ENCODE data around the gene DHRS7C. TPM values are rescaled to one million over a fixed set of nuclear protein-coding genes. Genes with fewer than 3 reads are reported as not detected.

Gene DHRS7C
- total RNA-seq, 6 experiments from 2014 or later = not detected

DNA sequence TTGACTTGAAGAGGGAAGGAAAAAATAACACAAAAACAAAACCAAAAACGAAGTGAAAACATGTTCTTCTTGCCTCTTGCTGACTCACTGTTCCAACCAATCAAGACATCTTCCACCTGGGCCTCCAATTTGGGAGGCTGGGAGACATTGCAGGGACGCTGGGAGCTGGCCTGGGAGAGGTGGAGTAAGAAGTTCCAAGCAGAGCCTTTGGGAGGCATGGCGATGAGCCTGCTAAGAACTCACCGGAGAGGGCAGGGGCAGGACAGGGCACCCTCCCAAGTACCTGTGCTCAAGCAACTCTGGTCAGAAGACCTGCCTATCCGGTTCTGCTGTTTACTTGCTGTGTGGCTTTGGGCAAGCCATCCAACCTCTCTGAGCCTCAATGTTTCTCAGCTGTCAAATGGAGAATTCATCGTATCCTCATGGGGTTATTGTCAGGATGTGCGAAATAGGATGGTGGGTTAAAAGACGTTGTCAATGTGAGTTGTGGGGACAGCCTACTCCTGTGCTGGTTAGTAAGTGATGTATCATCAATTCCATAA is 33.5 kb upstream of the DHRS7C start:
- Histone ChIP-seq H3K4me3 (no peak overlapping the region), H3K27me3 (no peaks in the 10 kb centered on the region), H3K9me3 (no peaks in the 10 kb centered on the region), H3K36me3 (no peaks in the 10 kb centered on the region), H3K27ac (no peak overlapping the region), H3K4me1 (no peaks in the 10 kb centered on the region)
- 14% methylated on average over 1 of the region's 8 CpGs for WGBS (ENCODE audit: insufficient coverage, low coverage, low lambda C conversion rate, missing lambda C conversion rate)
- TF ChIP-seq POLR2A (IDR thresholded peaks at IDR 0.05) (no peak), CTCF (IDR thresholded peaks at IDR 0.05) (no peak)
- no peak for ATAC-seq
- DNase-seq = no peak
- intact Hi-C loops (cut with DNase I) = no loop called here

GRCh38 chr17:9824094-9824493 is 32.7 kb upstream of the DHRS7C start:
- intact Hi-C loops (cut with DNase I) = no loop called here
- Histone ChIP-seq H3K27ac (no peak overlapping the region), H3K9me3 (no peaks in the 10 kb centered on the region), H3K36me3 (no peaks in the 10 kb centered on the region), H3K4me3 (no peak overlapping the region), H3K27me3 (no peaks in the 10 kb centered on the region), H3K4me1 (no peaks in the 10 kb centered on the region)
- no peak for ATAC-seq
- no peak for DNase-seq
- WGBS (ENCODE audit: insufficient coverage, low coverage, low lambda C conversion rate, missing lambda C conversion rate) = 17% methylated on average over 2 of the region's 4 CpGs
- no peak for TF ChIP-seq CTCF (IDR thresholded peaks at IDR 0.05)
- TF ChIP-seq POLR2A (IDR thresholded peaks at IDR 0.05) = no peak

DNA sequence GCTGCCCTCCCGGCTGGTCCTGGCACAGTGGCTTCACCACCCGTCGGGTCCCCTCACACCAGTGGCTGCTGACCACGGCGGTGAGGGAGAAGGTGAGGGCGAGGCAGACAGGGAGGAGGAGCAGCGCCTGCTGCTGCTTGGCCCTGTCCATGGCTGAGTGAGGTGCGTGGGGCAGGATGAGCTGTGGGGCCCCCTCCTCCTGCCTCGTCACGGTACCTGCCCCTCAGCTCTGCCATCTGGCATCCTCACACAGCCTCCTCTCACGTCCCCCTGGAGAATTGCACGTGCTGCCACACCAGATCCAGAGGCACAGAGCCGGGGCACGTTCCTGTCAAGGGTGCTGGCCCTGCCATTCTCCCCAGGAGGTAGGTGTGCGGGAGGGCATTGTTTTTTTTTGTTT is 30.5 kb upstream of the DHRS7C start, which contains the start of gene GSG1L2:
Gene GSG1L2, minus strand, starts transcription at position 159 of the 400 bp plus-strand sequence. Its CDS starts 8 bp downstream, at position 151.
- DNase-seq = no peak

GRCh38 chr17:9820448-9820847 is 29.1 kb upstream of the DHRS7C start:
- no peak for ATAC-seq
- 67% methylated on average over 2 of the region's 3 CpGs for WGBS (ENCODE audit: insufficient coverage, low coverage, low lambda C conversion rate, missing lambda C conversion rate)

More for the DNA sequence above, 30.5 kb upstream of the DHRS7C start, which contains the start of gene GSG1L2:
- Histone ChIP-seq H3K4me3 (no peak within 1 kb of the TSS), H3K27me3 (no peaks in the 10 kb centered on the region), H3K36me3 (no peaks in the 10 kb centered on the region), H3K4me1 (no peaks in the 10 kb centered on the region), H3K9me3 (no peaks in the 10 kb centered on the region), H3K27ac (no peak within 1 kb of the TSS)
- TF ChIP-seq POLR2A (IDR thresholded peaks at IDR 0.05) (no peak), CTCF (IDR thresholded peaks at IDR 0.05) (no peak)
- 45% methylated on average over 4 of the region's 15 CpGs for WGBS (ENCODE audit: insufficient coverage, low coverage, low lambda C conversion rate, missing lambda C conversion rate)
- intact Hi-C loops (cut with DNase I) = no loop called here
- peak in 1 of 4 donors; percentile 27 for ATAC-seq

More at GRCh38 chr17:9820448-9820847, 29.1 kb upstream of the DHRS7C start:
- TF ChIP-seq POLR2A (IDR thresholded peaks at IDR 0.05) (no peak), CTCF (IDR thresholded peaks at IDR 0.05) (no peak)
- no peak overlapping the region for H3K27ac ChIP-seq
- no peaks in the 10 kb centered on the region for H3K4me1 ChIP-seq
- no peaks in the 10 kb centered on the region for H3K36me3 ChIP-seq
- no peaks in the 10 kb centered on the region for H3K27me3 ChIP-seq
- no peak for DNase-seq
- no peak overlapping the region for H3K4me3 ChIP-seq
- intact Hi-C loops (cut with DNase I) = no loop called here
- no peaks in the 10 kb centered on the region for H3K9me3 ChIP-seq
